Neural crest cell (in vitro differentiated cells): ENCODE results near the gene ADGRF5. TPM values are rescaled to one million over a fixed set of nuclear protein-coding genes. Genes with fewer than 3 reads are reported as not detected.

Source experiments
- DNase-seq: peaks from one replicate; pipeline ENCODE4 v3.0.0; 2021; ENCODE audit warnings: low read depth, mixed read lengths, low spot score
- H3K27ac Mint-ChIP-seq: one replicate; pipeline ENCODE4 v1.8.0; 2021; ENCODE audit warnings: mild to moderate bottlenecking, mixed read lengths; ENCODE audit not compliant: unreplicated experiment
- H3K27me3 Mint-ChIP-seq: 2 replicates; pipeline ENCODE4 v1.8.0; 2021; ENCODE audit warnings: low read depth, mild to moderate bottlenecking, mixed read lengths
- H3K36me3 Mint-ChIP-seq: 2 replicates; pipeline ENCODE4 v1.8.0; 2021; ENCODE audit warnings: low read depth, mild to moderate bottlenecking, mixed read lengths
- H3K4me1 Mint-ChIP-seq: 2 replicates; pipeline ENCODE4 v1.8.0; 2021; ENCODE audit warnings: mixed read lengths
- H3K4me3 Mint-ChIP-seq: one replicate; pipeline ENCODE4 v1.8.0; 2021; ENCODE audit warnings: mild to moderate bottlenecking, mixed read lengths
- H3K9me3 Mint-ChIP-seq: 2 replicates; pipeline ENCODE4 v1.8.0; 2021; ENCODE audit warnings: mixed read lengths
- CTCF ChIP-seq: fragments of 200-600 bp; sonication (generic); conservative IDR thresholded peaks from 2 replicates; pipeline ENCODE4 v1.5.0; 2021; ENCODE audit warnings: antibody characterized with exemption, mild to moderate bottlenecking
- total RNA-seq: library from RNA; stranded (reverse); gene quantifications from 2 replicates; pipeline ENCODE4 v1.2.1, GENCODE V29; 2021

The ADGRF5 gene
- total RNA-seq, 1 donor from 2014 or later: 0.16 TPM

- no peaks in the 10 kb centered on the region for H3K4me1 Mint-ChIP-seq
Observed at GRCh38 chr6:46882645-46883044, 39.1 kb downstream of the ADGRF5 start.

GRCh38 chr6:46879003-46879402 is 42.7 kb downstream of the ADGRF5 start:
- no peak for TF ChIP-seq CTCF
- no peak for DNase-seq
- Mint-ChIP-seq H3K4me1 (peaks cover 5% of the 10 kb centered on the region), H3K27ac (no peak overlapping the region), H3K36me3 (no peaks in the 10 kb centered on the region), H3K9me3 (no peaks in the 10 kb centered on the region), H3K4me3 (no peak overlapping the region), H3K27me3 (peaks cover 2% of the 10 kb centered on the region)

More at GRCh38 chr6:46882645-46883044, 39.1 kb downstream of the ADGRF5 start:
- Mint-ChIP-seq H3K4me3 (no peak overlapping the region), H3K36me3 (no peaks in the 10 kb centered on the region), H3K9me3 (no peaks in the 10 kb centered on the region), H3K27ac (no peak overlapping the region), H3K27me3 (peaks cover 2% of the 10 kb centered on the region)
- TF ChIP-seq CTCF: no peak
- no peak for DNase-seq

- Mint-ChIP-seq H3K27ac (no peak overlapping the region), H3K4me1 (peaks cover 5% of the 10 kb centered on the region), H3K4me3 (no peak overlapping the region), H3K9me3 (no peaks in the 10 kb centered on the region), H3K27me3 (no peaks in the 10 kb centered on the region), H3K36me3 (no peaks in the 10 kb centered on the region)
- no peak for DNase-seq
- TF ChIP-seq CTCF: no peak
Observed at GRCh38 chr6:46876126-46876525, 45.6 kb downstream of the ADGRF5 start.

- H3K36me3 Mint-ChIP-seq: no peaks in the 10 kb centered on the region
- no peak overlapping the region for H3K27ac Mint-ChIP-seq
- no peak for DNase-seq
- H3K9me3 Mint-ChIP-seq: no peaks in the 10 kb centered on the region
- no peak overlapping the region for H3K4me3 Mint-ChIP-seq
- H3K27me3 Mint-ChIP-seq: no peaks in the 10 kb centered on the region
- H3K4me1 Mint-ChIP-seq: no peaks in the 10 kb centered on the region
- no peak for TF ChIP-seq CTCF
Observed at GRCh38 chr6:46867411-46867810, 54.3 kb downstream of the ADGRF5 start.

GRCh38 chr6:46865221-46865620 is 56.5 kb downstream of the ADGRF5 start:
- Mint-ChIP-seq H3K9me3 (no peaks in the 10 kb centered on the region), H3K27me3 (no peaks in the 10 kb centered on the region), H3K36me3 (no peaks in the 10 kb centered on the region), H3K27ac (no peak overlapping the region), H3K4me3 (no peak overlapping the region), H3K4me1 (no peaks in the 10 kb centered on the region)
- no peak for TF ChIP-seq CTCF
- DNase-seq: no peak

- no peaks in the 10 kb centered on the region for H3K9me3 Mint-ChIP-seq
- no peak overlapping the region for H3K27ac Mint-ChIP-seq
- H3K36me3 Mint-ChIP-seq: no peaks in the 10 kb centered on the region
- no peak for TF ChIP-seq CTCF
- H3K4me1 Mint-ChIP-seq: no peaks in the 10 kb centered on the region
- no peak overlapping the region for H3K4me3 Mint-ChIP-seq
- no peaks in the 10 kb centered on the region for H3K27me3 Mint-ChIP-seq
- DNase-seq: no peak
Observed at GRCh38 chr6:46863791-46864190, 57.9 kb downstream of the ADGRF5 start.
